Erythroblast (primary cell): ENCODE measurements around the gene PRDM15.
A peak's percentile ranks its signal among the peaks of the same experiment; 100 is the strongest.

Experiments
- GATA1 ChIP-seq: IDR thresholded peaks from 2 replicates; pipeline ENCODE4 v1.6.1; 2011; ENCODE audit warnings: low read depth, mild to moderate bottlenecking, control low read depth, low read length, moderate library complexity
- POLR2A ChIP-seq: IDR thresholded peaks from 2 replicates; pipeline ENCODE4 v1.6.1; 2011; ENCODE audit warnings: mild to moderate bottlenecking, low read length

GRCh38 chr21:41879190-41879998 lies at the start of gene PRDM15:
- peak; percentile 42 for TF ChIP-seq POLR2A
- TF ChIP-seq GATA1: no peak
